ENCODE results near the gene PCDHB2.
"Not testable (repeated sequence)": the region's sequence is repeated elsewhere in the genome, so short reads cannot be mapped to it uniquely, and the experiment has no call there.

PCDHB2 gene

GRCh38 chr5:141135030-141135717 is 40.8 kb downstream of the PCDHB2 start, which contains the start of gene PCDHB5:
Gene PCDHB5 (plus strand): TSS chr5:141135206. CDS start chr5:141135435, 229 bp downstream.
- no peak within 1 kb of the TSS for H3K27ac ChIP-seq
- no peak within 1 kb of the TSS for H3K4me2 ChIP-seq
- no peaks in the 10 kb centered on the region for H3K36me3 ChIP-seq
- no peak for TF ChIP-seq Cebpa-rat (IDR thresholded peaks at IDR 0.05)
- no peaks in the 10 kb centered on the region for H4K20me1 ChIP-seq
- H3K27me3 ChIP-seq = no peaks in the 10 kb centered on the region
- H3K9me3 ChIP-seq (replicated peaks in 1 of 11) = peaks cover 32 to 50% (median 44%) of the 10 kb centered on the region in 11 experiments
- no peak within 1 kb of the TSS for H3K4me3 ChIP-seq
- no peaks in the 10 kb centered on the region for H3K4me1 ChIP-seq
- H3K9ac ChIP-seq = no peak within 1 kb of the TSS

- H3K9me3 ChIP-seq (replicated peaks in 1 of 11) = peaks cover 32 to 50% (median 44%) of the 10 kb centered on the region in 11 experiments
- H3K27ac ChIP-seq = no peak overlapping the region
- no peaks in the 10 kb centered on the region for H4K20me1 ChIP-seq
- no peaks in the 10 kb centered on the region for H3K36me3 ChIP-seq
- H3K27me3 ChIP-seq = no peaks in the 10 kb centered on the region
- TF ChIP-seq Cebpa-rat (IDR thresholded peaks at IDR 0.05) = no peak
- H3K4me3 ChIP-seq = no peak overlapping the region
- no peaks in the 10 kb centered on the region for H3K4me1 ChIP-seq
- H3K4me2 ChIP-seq = no peak overlapping the region
- H3K9ac ChIP-seq = no peak overlapping the region
Observed at GRCh38 chr5:141135718-141136266, 41.4 kb downstream of the PCDHB2 start.

GRCh38 chr5:141137346-141137745 is 42.9 kb downstream of the PCDHB2 start:
- H3K27me3 ChIP-seq, H3K4me3 ChIP-seq, H3K27ac ChIP-seq, H3K9ac ChIP-seq, H3K4me1 ChIP-seq, H4K20me1 ChIP-seq, H3K36me3 ChIP-seq, H3K4me2 ChIP-seq: not testable (repeated sequence)
- H3K9me3 ChIP-seq (replicated peaks in 1 of 11) = peaks cover 32 to 50% (median 44%) of the 10 kb centered on the region in 11 experiments

Measured in BLaER1 treated with 17β-estradiol and CSF1 and Interleukin-3, amounts not matched to agents 10 nM and 100 nM (cell line).